Measurements from ENCODE around the gene SDR39U1. TPM values are rescaled to one million over a fixed set of nuclear protein-coding genes. Genes with fewer than 3 reads are reported as not detected.

Gene SDR39U1
- total RNA-seq, 4 donors from 2014 or later: 28.4 to 35.9 (median 31.8) TPM

GRCh38 chr14:24436355-24437019 lies 6.1 kb downstream of the SDR39U1 start:
- peak in 1 of 3 donors; percentile 46 for TF ChIP-seq CTCF (IDR thresholded peaks at IDR 0.05)
- DNase-seq (ENCODE audit: low spot score): no peak
- ATAC-seq (ENCODE audit: low FRiP score): peak; percentile 77

DNA sequence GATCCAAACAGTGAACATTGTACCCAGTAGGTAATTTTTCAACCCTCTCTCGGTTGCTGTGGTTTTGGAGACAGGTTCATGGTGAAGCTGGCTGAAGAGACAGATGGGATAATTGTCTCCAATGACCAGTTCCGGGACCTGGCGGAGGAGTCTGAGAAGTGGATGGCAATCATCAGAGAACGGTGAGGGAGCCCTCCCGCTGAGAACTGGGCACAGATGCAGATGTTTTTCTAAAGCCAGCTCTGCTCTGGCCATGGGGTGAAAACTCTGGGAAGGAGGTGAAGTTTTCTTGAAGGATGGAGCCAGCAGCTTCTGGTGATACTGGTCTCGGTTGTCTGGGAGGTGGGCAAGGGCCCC lies 6.6 kb downstream of the SDR39U1 start:
- no peak for ATAC-seq (ENCODE audit: low FRiP score)
- no peak for TF ChIP-seq CTCF (IDR thresholded peaks at IDR 0.05)
- no peak for DNase-seq (ENCODE audit: low spot score)

GRCh38 chr14:24435192-24435810 lies 7.3 kb downstream of the SDR39U1 start:
- no peak for DNase-seq (ENCODE audit: low spot score)
- ATAC-seq (ENCODE audit: low FRiP score): no peak
- TF ChIP-seq CTCF (IDR thresholded peaks at IDR 0.05): no peak

- ATAC-seq (ENCODE audit: low FRiP score): no peak
- no peak for TF ChIP-seq CTCF (IDR thresholded peaks at IDR 0.05)
- no peak for DNase-seq (ENCODE audit: low spot score)
These were observed 7.9 kb downstream of the SDR39U1 start for GRCh38 chr14:24434676-24435075.

DNA sequence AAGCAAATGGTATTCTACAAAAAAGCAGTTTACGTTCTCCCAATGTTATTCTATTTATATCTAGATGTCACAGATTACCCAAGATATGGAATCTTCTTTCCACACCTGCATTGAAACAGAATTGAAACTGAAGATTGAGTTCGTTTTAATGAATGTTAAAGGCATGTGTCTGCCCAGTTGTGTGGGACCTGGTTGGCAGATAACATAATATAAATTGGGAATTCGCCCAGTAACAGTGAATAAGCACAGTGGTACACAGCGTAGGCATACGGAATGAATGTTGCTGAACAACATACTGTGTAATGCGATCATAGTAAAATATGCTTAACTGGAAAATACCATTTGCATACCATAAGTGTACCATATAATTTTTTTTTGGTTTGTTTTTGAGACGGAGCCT lies 8.5 kb downstream of the SDR39U1 start:
- DNase-seq (ENCODE audit: low spot score): no peak
- no peak for ATAC-seq (ENCODE audit: low FRiP score)
- TF ChIP-seq CTCF (IDR thresholded peaks at IDR 0.05): no peak

DNA sequence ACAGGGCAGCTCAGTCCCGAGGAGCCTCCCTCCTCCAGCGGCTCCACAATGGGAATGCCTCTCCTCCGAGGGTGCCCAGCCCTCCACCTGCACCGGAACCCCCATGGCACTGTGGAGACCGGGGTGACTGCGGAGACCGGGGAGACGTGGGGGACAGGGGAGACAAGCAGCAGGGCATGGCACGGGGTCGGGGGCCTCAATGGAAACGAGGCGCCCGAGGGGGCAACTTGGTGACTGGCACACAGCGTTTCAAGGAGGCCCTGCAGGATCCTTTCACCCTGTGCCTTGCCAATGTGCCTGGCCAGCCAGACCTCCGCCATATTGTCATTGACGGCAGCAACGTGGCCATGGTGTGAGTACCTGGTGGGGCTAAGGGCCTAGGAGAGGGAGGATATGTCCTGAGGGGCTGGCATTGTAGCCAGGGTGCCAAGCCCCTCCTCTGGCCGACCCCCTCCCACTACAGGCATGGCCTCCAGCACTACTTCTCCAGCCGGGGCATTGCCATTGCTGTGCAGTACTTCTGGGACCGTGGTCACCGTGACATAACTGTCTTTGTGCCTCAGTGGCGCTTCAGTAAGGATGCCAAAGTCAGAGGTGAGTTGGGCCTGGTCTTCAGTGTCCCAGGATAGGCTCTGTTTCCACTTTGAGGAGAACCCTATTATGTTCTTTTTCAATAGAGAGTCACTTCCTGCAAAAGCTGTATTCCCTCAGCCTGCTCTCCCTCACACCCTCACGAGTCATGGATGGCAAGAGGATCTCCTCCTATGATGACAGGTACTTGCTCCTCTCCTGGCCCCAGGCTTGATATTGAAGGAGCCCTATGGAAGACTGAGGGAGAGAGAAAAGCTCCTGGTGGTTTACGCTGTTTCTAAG lies 10.1 kb downstream of the SDR39U1 start:
- no peak for ATAC-seq (ENCODE audit: low FRiP score)
- no peak for TF ChIP-seq CTCF (IDR thresholded peaks at IDR 0.05)
- no peak for DNase-seq (ENCODE audit: low spot score)

Data from omental fat pad (tissue), 4 donors.